GM13977 (cell line): ENCODE data around the gene RHBDF2.

ENCODE experiments used
- DNase-seq: peaks from one replicate; pipeline ENCODE4 v3.0.0; 2012; ENCODE audit warnings: low spot score
- CTCF ChIP-seq: IDR thresholded peaks from 2 replicates; pipeline ENCODE4 v1.5.1; 2012; ENCODE audit warnings: mild to moderate bottlenecking, control low read depth; ENCODE audit not compliant: insufficient read depth; ENCODE audit errors: extremely low read depth, missing control alignments
- in situ Hi-C: fragments of 300-500 bp; cut with MboI; formaldehyde crosslinking; loops from one replicate; pipeline ENCODE4 v1.12.0; 2022; ENCODE audit warnings: low sequenced_read_pairs, low pct_unique_long_range_greater_than_20kb, mixed read lengths, inconsistent platforms; ENCODE audit not compliant: unreplicated experiment

The RHBDF2 gene

DNA sequence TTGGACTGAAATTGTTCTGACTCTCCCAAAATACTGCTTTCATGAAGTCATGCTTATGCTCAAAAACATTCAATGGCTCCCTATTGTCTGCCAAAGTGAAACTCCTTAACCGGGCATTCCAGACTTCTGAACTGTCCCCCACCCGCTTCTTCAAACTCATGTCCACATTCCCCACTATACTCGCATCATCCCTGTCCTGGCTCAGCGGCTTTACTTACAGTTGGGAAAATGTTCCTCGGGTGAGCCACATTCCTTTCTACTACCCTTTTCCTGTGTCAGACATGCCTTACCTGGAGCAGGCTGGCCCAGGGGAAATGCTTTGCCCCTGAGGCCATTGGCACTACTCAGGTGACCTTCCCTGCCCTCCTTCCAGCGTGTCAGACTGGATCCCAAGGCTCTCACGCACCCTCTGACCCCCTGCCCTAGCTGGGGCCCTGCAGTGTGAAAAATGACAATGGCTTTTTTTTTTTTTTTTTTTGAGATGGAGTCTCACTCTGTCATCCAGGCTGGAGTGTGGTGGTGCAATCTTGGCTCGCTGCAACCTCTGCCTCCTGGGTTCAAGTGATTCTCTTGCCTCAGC is 30.9 kb upstream of the RHBDF2 start:
- in situ Hi-C loops: no loop called here
- TF ChIP-seq CTCF: no peak
- DNase-seq: no peak

DNA sequence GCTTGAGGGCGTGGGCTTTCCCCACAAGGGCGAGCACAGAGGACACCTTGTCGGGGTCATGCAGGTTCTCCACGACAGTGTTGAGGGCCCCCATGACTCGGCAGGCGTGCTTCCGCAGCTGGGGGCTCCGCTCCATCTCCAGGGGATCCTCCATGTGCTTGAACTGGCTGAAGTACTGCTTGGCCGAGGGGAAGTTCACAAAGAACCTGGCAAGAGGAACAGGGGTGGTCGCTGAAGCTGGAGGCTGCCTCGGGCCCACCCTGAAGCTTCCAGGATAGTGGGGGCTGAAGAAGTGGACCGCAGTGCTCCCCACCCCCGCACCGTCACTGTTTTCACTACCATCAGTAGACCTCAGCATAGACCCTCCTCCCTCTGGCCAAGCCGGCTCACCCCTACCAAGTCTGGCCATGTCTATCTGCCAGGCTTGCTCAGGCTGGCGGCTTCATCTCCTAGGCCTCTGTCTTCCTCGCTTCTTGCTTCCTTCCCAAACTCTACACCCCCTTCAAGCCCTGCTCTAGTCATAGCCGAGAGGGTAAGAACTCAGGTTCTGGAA is 30.3 kb upstream of the RHBDF2 start:
- no peak for TF ChIP-seq CTCF
- in situ Hi-C loops: no loop called here
- DNase-seq: no peak

DNA sequence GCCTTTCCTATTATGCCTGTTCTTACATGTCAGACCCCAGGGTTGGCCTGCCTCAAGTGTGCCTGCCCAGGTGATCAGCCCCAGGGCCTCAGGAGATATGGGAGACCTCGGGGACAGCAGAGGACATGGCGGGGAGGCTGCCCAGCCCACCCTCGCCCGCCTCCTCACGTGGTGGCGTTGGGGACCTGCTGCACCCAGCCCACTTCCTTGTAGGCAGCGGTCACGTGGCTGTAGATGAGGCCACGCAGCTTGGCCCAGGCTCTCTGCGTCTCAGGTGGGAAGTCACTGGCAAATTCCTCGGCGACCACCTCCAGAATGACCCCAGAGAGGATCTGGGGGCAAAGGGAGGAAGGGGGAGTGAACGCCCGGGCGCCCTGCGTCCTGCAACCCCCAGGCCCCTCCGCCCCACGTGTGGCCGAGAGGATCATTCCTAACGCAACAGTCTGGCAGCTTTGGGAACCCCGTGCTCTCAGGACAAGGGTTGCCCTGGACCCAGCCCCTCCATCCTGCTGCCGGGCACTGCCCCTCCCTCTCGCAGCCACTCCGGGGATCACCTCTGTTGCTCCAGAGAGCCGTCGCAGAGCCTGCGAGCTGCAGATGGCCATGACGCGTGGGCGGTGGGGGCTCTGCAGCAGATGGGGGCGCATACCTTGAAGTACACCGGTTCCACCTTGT is 29.7 kb upstream of the RHBDF2 start:
- no peak for DNase-seq
- in situ Hi-C loops: no loop called here
- no peak for TF ChIP-seq CTCF

DNA sequence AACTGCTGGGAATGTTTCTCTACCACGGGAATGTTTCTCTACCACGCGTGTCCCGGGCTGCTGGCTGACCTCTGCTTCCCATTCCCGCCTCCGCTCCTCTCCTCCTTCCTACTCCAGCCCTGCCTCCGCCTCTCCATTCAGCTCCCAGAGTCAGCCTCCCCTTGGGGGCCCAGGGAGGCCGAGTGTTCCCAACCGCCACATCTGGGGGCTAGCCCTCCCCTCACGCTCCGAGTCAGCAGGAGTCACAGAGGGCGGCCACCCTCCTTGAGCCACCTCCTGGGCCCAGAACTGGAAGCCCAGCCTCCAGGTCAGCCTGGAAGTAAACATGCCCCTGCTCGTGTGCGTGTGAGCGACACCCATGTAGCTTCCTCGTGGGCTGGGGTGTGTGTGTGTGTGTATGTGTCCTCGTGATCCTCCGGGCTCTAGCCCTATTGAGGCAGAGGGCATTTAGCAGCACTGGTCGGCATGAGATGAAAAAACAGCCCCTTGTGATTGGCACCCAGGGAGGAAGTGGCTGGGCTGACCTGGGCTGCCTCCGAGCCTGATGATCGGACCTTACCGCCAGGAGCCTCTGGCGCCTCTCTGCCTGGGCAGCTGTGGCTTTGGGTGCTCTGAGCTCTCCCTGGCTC is 29.0 kb upstream of the RHBDF2 start:
- no peak for TF ChIP-seq CTCF
- in situ Hi-C loops: no loop called here
- no peak for DNase-seq

DNA sequence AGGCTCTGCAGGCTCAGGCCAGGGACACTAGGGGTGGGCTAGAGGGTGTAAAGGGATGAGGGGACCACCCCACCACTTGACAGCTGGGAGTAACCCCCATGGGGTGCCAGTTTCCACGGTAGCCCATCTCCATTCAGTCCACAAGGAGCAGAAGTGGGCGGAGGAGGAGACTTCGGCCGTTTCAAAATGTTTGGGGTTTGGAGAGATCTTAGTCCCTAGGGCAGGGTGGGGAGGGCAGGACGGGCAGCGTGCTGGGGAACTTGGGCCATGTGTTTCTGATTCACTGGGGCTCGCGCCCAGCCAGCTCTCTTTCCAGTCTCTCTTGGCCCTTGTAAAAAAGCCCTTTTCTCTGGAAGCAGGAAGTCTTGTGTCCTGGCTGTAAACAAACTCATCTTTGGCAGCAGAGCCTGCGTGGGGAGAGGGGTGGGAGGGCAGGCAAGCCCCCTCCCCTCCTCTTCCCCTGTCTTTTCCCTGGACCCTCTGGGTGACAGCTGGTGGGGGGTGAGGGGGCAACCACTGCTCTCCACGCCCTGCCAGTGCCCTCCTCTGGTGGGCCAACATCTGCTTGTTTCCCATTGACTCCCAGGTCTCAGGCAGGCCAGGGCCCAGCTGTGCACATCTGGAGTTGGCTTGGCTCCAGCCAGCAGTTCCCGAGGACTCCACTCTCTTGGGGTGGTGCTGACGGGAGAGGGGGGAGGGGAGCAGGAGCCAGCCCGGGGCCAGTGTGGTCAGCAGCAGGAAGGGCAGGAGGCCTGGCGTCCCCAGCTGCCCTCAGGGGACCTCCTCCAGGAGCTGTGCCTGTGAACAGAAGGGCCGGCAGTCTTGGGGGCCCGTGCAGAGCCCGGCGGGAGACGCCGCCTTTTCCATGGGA is 28.2 kb upstream of the RHBDF2 start:
- no peak for DNase-seq
- in situ Hi-C loops: loop anchor here (10.0 kb wide), 1 partner anchor 155 kb away; no protein-coding TSS in a partner anchor
- TF ChIP-seq CTCF: no peak
